NCI-H2196 treated with DMSO at 0.1 percent for 48 hours (cell line): ENCODE results near the gene RSRP1.
A peak's percentile ranks its signal among the peaks of the same experiment; 100 is the strongest.

Experiments
- DNase-seq: peaks from one replicate; lab custom pipeline; 2025; ENCODE audit not compliant: unreplicated experiment; lab: John Stamatoyannopoulos, UW

RSRP1 gene

DNA sequence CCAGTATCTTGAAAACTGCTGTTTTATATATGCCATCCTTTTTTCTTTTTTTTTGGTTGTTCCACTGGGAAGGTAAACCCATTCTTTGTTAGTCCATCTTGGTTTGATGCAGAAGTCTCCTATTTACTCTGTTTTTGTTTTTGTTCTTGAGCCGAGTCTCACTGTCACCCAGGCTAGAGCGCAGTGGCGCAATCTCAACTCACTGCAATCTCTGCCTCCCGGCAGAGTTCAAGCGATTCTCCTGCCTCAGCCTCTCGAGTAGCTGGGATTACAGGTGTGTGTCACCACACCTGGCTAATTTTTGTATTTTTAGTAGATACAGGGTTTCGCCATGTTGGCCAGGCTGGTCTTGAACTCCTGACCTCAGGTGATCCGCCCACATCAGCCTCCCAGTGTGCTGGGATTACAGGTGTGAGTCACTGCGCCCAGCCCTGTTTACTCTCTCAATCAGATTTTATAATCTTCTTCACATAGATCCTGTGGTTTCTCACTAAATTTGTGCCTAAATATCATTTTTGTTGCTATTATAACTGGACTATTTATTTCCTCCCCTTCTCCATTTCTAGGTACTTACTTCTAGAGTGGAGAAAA, 27.5 kb downstream of the RSRP1 start:
- DNase-seq: no peak

DNA sequence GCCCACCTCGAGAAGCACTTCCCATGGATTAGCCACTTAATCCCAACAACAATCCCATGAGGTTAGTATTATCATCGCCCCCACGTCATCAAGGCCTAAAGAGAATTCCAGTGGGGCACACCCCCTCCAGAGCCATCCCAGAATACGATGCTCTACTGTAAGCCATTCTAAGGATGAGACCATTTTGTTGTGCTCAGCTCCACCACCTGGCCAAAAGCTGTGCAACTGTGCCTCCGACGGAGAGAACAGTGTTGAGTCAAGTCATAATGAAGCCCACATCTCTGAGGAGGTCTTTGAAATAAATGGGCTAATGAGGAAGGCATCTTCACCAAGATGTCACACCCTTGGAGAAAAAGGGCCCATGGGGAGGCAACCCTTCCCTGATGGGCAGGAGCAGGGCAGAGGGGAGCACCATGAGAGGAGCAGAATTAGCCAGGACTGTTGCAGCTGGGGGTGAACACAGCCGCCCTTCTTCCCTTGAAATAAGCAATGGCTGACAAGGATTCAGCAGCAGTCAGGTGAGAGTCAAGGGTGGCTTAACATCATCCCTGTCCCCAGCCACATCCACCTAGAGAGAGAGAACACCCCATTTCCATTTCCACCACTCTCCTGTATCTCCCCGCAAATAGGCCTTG, 29.5 kb downstream of the RSRP1 start:
- DNase-seq: no peak

DNA sequence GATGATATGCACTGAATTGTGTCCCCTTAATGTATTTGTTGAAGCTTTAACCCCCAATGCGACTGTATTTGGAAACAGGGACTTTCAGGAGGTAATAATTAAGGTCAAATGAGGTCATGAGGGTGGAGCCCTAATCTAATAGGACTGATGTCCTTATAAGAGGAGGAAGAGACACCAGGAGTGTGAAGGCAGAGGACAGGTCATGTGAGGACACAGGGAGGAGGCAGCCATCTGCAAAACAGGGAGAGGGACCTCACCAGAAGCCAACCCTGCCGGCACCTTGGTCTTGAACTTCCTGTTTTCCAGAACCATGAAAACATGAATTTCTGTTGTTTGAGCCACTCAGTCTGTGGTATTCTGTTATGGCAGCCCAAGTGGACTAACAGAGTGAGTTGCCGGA, 30.2 kb downstream of the RSRP1 start:
- DNase-seq: no peak

DNA sequence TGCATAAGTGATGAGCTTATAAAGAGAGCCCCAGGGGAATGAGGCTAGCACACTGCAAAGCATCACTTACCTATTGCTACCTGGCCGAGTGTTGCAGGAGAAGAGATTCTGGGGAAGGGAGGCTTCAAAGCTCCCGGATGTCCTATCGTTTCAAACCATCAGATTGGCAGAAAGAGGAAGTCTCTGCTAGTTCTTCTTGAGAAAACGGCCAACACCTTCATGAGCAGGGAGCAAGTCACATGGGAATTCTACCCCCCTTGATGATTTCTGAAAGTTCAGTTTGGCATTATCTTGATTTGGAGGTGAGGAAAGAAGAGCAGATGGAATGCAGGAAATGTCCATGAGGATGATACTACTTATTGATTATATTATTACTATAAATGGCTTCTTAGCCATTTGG, 31.1 kb downstream of the RSRP1 start:
- no peak for DNase-seq

DNA sequence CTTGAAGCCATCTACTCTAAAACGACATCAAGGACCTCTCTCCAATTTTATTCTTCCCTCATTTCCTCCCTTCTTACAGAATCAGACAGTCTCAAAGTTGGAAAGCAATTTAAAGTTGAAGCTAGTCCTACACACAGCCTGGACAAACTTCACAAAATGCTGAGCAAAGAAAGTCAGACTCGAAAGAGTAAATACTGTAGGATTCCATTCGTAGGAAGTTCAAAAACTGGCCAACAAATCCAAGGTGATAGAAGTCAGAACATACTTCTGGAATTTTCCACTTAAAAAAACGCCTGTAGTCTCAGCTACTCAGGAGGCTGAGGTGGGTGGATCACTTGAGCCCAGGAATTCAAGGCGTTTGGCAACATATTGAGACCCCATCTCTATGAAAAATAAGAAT, 34.5 kb downstream of the RSRP1 start:
- no peak for DNase-seq

DNA sequence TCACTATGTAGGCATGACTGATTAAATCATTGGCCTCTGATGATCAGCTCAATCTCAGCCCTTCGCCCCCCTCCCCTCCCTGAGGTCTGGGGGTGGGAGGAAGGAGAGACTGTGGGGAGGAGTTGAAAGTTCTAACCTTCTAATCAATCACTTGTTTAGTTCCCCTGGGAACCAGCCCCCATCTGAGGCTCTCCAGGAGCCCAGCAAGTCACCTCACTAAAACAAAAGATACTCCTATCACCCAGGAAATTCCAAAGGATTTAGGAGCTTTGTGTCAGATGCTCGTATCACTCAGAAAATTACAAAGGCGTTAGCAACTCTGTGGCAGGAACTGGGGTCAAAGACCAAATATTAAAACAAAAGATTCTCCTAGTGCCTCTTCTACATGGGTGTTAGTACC, 36.5 kb downstream of the RSRP1 start:
- no peak for DNase-seq

DNA sequence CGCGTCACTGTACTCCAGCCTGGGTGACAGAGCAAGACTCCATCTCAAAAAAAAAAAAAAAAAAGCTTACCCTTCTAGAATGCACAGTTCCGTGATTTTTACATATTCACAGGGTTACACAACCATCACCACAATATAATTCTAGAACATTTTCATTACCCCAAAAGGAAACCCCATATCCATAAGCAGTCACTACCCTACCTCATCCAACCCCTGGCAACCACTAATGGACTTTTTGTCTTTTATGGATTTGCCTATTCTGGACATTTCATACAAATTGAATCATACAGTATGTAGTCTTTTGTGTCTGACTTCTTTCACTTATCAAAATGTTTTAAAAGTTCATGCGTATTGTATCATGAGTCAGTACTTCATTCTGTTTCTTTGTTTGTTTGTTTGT, 37.7 kb downstream of the RSRP1 start:
- no peak for DNase-seq

DNA sequence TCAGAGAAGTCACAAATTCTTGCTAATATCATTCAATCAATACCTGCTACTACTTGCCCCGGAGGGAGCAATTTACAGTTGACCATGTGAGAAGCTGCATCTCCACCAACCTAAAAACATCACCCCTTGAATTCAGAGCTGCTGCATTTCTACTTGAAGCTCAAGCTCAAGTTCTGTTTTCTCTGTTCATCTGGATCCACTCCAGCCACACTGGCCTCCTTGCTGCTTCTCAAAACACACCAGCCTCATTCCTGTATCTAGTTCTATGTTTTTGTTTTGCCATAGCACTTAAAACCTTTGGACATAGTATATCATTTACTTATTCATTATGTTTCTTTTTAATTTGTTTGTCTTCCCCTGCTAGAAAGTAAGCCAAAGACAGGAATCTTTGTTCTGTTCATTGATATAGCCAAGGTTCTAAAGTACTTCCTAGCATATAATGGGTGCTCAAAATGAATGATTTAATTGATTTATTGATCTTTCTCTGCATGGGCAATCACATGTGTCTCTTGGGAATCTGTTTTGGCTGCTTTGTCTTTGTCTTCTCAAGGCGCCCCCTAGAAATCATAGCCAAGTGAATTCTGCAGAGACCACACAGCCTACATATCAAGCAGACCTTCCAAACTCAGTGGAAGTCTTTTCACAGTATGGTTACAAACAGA, 38.6 kb downstream of the RSRP1 start:
- no peak for DNase-seq

DNA sequence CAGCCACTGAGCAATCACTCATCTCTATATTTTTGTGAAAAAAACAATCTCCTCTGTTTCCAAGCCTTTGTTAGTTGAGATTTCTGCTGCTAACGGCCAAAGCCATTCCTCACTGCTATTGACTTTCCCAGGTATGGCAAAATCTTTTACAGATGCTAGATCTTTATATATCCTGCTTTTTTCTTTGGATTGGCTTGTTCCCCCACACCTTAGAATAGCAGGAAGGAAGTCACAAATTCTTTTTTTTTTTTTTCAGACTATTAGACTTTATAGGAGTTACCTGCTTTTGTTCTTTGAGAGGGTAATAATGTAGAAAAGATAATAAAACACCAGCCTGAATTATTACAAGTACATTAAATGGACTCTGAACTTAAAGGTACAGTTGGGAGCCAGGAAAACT, 39.2 kb downstream of the RSRP1 start:
- DNase-seq: no peak

DNA sequence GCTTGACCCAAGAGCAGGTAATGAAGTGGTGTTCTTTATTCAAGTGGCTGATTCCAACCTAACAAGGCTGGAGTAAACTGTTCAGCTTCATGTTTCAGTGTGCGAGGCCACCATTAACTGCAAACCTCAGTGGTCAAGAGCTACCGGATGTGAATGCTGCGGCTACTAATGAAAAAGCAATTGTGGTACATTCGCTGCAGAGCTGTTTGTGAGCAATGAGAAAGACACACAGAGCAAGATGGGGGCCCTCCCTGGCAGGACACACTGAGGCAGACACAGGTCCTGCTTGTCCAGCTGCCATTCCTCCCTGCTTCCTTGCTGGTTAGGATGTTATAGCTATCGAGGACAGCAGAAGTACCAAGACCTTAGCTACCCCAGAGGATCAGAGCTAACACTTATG, 41.1 kb downstream of the RSRP1 start:
- no peak for DNase-seq

DNA sequence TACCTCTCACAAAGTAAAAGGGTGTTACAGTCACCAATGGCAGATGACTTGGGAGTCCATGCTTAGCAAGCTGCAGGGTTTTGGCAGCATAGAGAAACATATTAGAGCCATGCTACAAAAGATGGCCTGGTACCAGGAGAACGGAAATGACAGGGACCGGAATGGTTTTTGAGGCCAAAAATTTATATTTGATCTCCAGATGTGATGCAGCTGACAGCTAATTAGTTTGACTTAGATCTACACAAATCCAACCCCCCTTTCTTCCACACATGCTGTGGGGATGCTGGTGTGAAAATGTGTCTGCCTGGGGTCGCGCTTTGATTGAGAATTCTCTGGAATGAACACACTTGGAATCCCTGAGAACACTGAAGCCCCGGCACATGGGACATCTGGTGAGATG, 41.5 kb downstream of the RSRP1 start:
- no peak for DNase-seq

DNA sequence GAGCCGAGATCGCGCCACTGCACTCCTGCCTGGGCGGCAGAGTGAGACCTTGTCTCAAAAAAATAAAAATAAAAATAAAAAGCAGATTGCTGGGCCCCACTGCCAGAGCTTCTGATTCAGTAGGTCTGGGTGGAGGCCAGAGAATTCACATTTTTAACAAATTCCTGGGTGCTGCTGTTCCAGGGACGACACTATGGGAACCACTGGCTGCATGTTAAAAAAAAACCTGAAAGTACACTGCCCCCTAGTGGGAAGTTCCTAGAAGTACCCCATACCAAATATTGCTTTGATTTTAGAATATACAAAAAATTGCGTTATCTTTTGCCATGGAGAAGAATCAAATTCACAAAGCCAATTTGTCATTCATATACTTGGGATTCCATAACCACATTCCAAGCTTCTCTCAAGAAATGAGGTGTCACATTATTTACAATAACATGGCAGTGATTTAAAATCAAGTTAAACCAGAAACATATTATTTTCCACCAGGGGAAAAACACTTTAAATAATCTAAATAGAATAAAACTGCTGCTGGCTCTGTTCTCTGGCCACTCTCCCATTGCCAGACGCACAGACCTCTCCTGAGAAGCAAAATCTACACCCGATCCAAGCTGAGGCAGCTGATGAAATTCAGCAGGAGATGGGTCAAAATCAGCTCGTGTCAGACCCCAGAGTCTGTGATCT, 42.3 kb downstream of the RSRP1 start:
- DNase-seq: peak; percentile 59

DNA sequence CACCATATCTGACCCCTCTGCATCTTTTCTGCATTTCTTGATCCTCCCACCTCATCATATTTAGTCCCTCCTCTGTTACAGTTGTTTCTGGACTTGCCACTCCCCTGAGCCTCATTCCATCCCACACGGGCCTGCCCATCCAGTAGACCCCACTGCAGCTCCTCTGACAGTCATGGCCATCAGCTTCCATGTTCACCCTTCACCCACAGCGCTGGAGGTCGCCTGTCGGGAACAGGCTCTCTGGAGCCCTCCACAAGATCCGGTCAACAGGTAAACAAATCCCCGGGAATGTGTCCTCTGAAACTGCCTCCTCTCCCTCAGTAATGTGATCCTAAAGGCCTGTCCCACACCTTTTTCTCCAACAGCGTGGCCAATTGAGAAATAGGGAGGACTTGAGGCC, 46.2 kb downstream of the RSRP1 start:
- no peak for DNase-seq

DNA sequence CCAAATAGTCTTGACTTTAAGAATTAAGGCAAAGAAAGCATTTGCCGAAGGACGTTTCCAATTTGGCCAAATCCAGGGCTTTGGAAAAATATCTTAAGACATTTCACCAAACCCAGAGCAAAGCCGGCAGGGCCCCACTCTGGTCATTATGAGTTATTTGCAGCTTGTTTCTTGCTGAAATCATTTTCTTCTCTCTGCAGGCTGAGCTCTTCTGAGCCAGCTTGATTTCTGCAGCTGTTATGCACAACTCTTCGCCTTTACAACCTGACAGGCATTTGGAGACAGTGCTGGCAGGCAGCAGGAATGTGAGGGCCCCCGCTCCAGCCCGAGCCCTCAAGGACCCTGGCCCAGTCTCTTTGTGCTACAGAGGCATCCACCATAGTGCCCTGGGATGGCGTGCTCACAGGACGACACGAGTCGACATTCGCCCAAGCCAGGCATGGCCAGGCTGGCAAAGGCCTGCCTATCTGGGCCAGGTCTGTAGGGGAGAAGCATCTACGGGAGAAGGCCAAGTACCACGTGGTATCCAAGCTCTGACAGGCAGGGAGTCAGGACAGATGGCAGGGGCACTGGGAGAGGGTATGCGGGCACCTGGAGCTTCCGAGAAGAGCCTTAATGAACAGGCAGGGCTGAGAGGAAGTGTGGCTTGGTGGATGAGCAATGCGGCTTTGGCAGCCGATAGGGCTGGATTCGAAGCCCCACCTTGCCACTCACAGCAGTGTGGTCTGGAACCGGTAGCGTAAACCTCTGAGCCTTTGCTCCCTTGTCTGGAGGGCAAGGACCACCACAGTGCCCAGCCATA, 47.2 kb downstream of the RSRP1 start:
- no peak for DNase-seq

DNA sequence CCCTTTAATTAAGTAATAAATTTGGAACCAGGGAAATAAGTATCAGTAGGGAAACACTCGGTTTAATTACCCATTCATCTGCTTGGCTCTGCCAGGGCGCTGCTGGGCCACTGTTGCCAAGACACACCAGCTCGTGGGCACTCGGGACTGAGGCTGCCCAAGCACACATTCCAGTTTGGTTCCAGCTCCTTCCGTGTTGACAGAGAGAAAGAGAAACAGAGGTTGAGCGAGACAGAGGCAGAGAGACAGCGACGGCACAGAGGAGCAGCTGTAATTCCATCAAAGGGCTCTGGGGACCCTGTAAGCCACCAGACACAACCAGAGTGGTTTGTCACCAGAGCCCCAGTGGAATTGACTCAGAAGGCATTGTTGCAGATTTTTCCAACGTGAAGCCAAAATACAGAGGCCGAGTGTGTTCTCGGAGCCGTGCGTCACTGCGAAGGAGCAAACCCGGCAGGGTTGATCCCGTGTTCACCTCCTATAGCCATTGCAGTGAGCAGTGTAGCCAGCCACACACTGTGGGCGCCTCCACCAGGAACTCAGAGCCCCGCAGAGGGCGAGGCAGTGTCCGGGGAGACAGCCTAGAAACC, 48.5 kb downstream of the RSRP1 start:
- DNase-seq: peak; percentile 44

DNA sequence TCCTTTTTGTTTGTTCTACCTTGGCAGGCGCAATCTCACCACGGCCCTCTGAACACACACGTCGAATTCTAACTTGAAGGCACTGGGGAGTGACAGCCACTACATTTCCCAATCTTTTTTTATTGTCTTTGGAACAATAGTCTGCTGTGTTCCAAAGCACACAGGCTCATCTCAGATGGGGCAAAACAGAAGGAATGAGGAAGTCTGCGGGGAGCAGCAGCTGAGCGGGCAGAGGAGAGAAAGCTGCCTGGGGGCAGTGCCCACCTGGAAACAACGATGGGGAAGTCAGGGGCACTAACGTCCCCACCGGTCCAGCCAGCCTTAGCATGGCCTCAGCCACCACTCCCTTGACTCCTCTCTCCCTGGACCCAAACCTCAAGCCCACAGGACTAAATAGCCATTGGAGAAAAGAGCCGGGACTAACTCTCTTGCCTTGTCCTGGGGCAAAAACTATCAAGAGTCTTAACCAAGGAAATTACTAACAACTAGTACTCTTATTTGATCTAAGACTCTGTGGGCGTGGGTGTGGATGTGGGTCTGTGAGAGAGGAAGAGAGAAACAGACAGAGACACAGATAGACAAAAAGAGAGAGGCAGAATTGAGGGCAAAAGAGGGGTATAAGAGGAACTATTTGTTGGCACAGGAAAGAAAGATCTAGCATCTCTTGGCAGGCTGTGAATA, 49.1 kb downstream of the RSRP1 start:
- no peak for DNase-seq

DNA sequence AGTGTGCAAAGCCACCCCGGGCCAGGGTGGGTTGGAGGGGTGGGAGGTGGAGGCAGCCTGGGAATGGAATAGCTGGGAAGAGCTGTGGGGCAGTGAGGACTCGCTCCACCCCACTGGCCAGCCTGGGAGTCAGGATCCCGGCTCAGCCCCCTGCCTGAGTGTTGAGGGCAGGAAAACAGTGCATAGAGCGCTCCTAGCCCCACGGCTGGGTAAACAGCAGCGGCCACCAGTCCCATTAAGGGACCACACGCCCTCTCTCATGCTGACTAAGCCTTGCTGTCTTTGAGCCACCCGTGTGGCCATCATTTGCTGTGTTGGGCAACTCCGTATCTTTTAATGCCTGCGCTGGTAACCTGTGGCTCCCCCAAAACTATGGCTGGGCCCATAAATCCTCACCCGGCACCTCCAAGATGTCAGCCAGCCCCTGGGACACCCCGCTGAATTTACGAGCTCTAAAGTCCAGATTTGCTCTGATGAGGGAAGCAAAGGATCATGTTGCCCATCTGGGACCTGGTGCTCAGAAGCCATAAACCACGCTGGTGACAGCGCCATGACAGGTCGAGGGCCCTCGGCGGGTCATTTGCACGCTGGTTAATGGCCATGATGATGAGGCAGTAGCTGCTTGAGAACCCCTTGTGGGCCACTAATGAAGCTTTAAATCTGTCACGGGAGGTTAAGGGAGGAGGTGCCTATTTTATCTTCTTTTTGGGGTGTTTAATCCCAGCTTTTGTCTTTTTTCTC, 49.8 kb downstream of the RSRP1 start:
- no peak for DNase-seq

DNA sequence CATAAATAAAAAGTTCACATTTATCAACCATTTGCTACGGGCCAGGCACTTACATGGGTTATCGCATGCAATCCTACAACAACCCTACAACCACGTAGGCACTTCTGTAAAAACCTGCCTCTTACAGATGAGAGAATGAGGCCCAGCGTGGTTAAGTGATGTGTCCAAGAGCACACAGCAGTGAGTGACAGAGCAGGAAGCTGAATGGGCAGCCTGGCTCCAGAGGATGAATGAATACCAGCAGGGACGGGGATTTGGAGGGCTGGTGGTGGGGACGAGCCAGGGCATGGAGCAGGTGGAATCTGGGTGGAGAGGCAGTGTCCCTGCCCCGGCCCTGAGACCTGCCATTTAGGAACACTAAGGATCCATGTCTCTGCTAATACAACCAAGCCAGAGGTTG, 50.4 kb downstream of the RSRP1 start:
- DNase-seq: no peak

DNA sequence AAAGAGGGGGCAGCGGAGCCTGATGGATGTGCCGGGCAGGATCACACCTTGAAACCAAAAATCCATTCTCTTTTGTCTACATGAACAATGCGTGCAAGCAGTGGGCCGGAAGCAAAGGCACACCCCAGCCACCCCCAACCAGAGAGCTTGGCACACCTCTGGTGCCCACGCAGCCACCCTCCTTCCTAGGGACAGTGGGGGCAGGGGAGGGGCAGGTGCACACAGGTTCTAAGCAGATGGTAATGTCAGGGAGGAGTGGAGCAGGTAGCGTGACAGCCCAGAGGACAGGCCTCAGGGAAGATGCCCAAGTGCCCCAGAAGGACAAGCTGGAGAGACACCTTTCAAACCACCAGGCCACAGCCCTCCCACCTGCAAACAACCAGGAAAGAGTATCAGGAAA, 51.4 kb downstream of the RSRP1 start:
- no peak for DNase-seq

DNA sequence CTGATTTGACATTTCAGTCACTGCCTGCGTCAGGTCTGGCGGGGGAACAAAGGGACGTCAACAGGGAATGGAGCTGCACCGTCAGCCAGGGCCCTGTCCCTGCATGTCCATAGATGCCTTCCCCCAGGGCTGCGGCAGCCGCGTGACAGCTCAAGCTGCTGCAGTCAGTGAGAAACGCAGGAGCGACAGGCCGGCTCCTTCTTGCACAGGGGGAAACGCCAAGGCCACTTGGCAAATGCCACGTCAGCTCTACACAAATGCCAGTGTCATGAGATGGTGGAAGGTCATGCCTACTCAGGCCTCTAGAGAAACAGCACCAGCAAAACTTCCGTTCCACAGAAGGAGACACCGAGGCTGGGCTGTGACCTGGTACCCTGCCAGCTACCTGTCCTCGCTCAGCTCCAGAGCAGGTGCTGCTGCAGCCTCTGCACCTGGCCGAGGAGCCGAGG, 52.7 kb downstream of the RSRP1 start:
- DNase-seq: no peak
